Osteocyte (in vitro differentiated cells): Measurements from ENCODE around the gene RALA. TPM values are rescaled to one million over a fixed set of nuclear protein-coding genes. Genes with fewer than 3 reads are reported as not detected.
"Not testable (repeated sequence)": the region's sequence is repeated elsewhere in the genome, so short reads cannot be mapped to it uniquely, and the experiment has no call there.

Experiments
- DNase-seq: peaks from one replicate; pipeline ENCODE4 v3.0.0; 2021; ENCODE audit warnings: mixed read lengths; ENCODE audit not compliant: unreplicated experiment; ENCODE audit errors: extremely low spot score
- H3K27ac Mint-ChIP-seq: one replicate; pipeline ENCODE4 v1.8.0; 2021; ENCODE audit warnings: mild to moderate bottlenecking, mixed read lengths; ENCODE audit not compliant: unreplicated experiment
- H3K27me3 Mint-ChIP-seq: one replicate; pipeline ENCODE4 v1.8.0; 2021; ENCODE audit warnings: mixed read lengths; ENCODE audit not compliant: unreplicated experiment
- H3K36me3 Mint-ChIP-seq: one replicate; pipeline ENCODE4 v1.8.0; 2021; ENCODE audit warnings: mixed read lengths; ENCODE audit not compliant: unreplicated experiment
- H3K4me1 Mint-ChIP-seq: one replicate; pipeline ENCODE4 v1.8.0; 2021; ENCODE audit warnings: mixed read lengths; ENCODE audit not compliant: unreplicated experiment
- H3K4me3 Mint-ChIP-seq: one replicate; pipeline ENCODE4 v1.8.0; 2021; ENCODE audit warnings: mild to moderate bottlenecking, moderate library complexity, mixed read lengths; ENCODE audit not compliant: unreplicated experiment
- H3K9me3 Mint-ChIP-seq: one replicate; pipeline ENCODE4 v1.8.0; 2021; ENCODE audit warnings: mixed read lengths; ENCODE audit not compliant: unreplicated experiment
- CTCF ChIP-seq: fragments of 200-600 bp; sonication (generic); IDR thresholded peaks from 2 replicates; pipeline ENCODE4 v1.5.0; 2021; ENCODE audit warnings: antibody characterized with exemption, mild to moderate bottlenecking, moderate library complexity
- total RNA-seq: library from RNA; stranded (reverse); gene quantifications from 2 replicates; pipeline ENCODE4 v1.2.1, GENCODE V29; 2021

Gene RALA
- total RNA-seq, 1 donor from 2014 or later: 30.5 TPM

GRCh38 chr7:39664585-39664984 is 41.2 kb downstream of the RALA start:
- DNase-seq: no peak
- H3K9me3 Mint-ChIP-seq: peaks cover 13% of the 10 kb centered on the region
- H3K36me3 Mint-ChIP-seq: peaks cover 15% of the 10 kb centered on the region
- H3K4me3 Mint-ChIP-seq: no peak overlapping the region
- H3K4me1 Mint-ChIP-seq: no peaks in the 10 kb centered on the region
- H3K27me3 Mint-ChIP-seq: no peaks in the 10 kb centered on the region
- no peak overlapping the region for H3K27ac Mint-ChIP-seq
- TF ChIP-seq CTCF: no peak

GRCh38 chr7:39666562-39666961 is 43.2 kb downstream of the RALA start:
- TF ChIP-seq CTCF: no peak
- H3K27ac Mint-ChIP-seq: no peak overlapping the region
- no peak for DNase-seq

GRCh38 chr7:39667341-39667923 is 44.1 kb downstream of the RALA start:
- H3K27me3 Mint-ChIP-seq: no peaks in the 10 kb centered on the region
- H3K36me3 Mint-ChIP-seq: peaks cover 5% of the 10 kb centered on the region
- peaks cover 6% of the 10 kb centered on the region for H3K4me1 Mint-ChIP-seq
- TF ChIP-seq CTCF: no peak
- H3K4me3 Mint-ChIP-seq: no peak overlapping the region
- H3K27ac Mint-ChIP-seq: no peak overlapping the region
- H3K9me3 Mint-ChIP-seq: peaks cover 13% of the 10 kb centered on the region
- DNase-seq: no peak

More at GRCh38 chr7:39666562-39666961, 43.2 kb downstream of the RALA start:
- H3K4me1 Mint-ChIP-seq: no peaks in the 10 kb centered on the region
- no peak overlapping the region for H3K4me3 Mint-ChIP-seq
- peaks cover 5% of the 10 kb centered on the region for H3K36me3 Mint-ChIP-seq
- H3K27me3 Mint-ChIP-seq: no peaks in the 10 kb centered on the region
- peaks cover 13% of the 10 kb centered on the region for H3K9me3 Mint-ChIP-seq

- H3K36me3 Mint-ChIP-seq, H3K27ac Mint-ChIP-seq, H3K4me1 Mint-ChIP-seq, H3K4me3 Mint-ChIP-seq, DNase-seq, H3K27me3 Mint-ChIP-seq: not testable (repeated sequence)
- H3K9me3 Mint-ChIP-seq: peaks cover 12% of the 10 kb centered on the region
Observed at GRCh38 chr7:39668280-39668679, 44.9 kb downstream of the RALA start.

GRCh38 chr7:39670052-39670451 is 46.7 kb downstream of the RALA start:
- no peak overlapping the region for H3K4me3 Mint-ChIP-seq
- H3K9me3 Mint-ChIP-seq: peaks cover 1% of the 10 kb centered on the region
- no peaks in the 10 kb centered on the region for H3K36me3 Mint-ChIP-seq
- no peak for DNase-seq
- TF ChIP-seq CTCF: no peak
- no peaks in the 10 kb centered on the region for H3K27me3 Mint-ChIP-seq
- H3K4me1 Mint-ChIP-seq: peaks cover 6% of the 10 kb centered on the region
- no peak overlapping the region for H3K27ac Mint-ChIP-seq

GRCh38 chr7:39670934-39671333 is 47.6 kb downstream of the RALA start:
- H3K9me3 Mint-ChIP-seq: no peaks in the 10 kb centered on the region
- no peak overlapping the region for H3K4me3 Mint-ChIP-seq
- DNase-seq: no peak
- peaks cover 2% of the 10 kb centered on the region for H3K36me3 Mint-ChIP-seq
- TF ChIP-seq CTCF: no peak
- H3K27ac Mint-ChIP-seq: no peak overlapping the region
- no peaks in the 10 kb centered on the region for H3K27me3 Mint-ChIP-seq
- H3K4me1 Mint-ChIP-seq: peaks cover 6% of the 10 kb centered on the region
